HG03565 (cell line): ENCODE results near the gene BRCC3.
"Not testable (repeated sequence)": the region's sequence is repeated elsewhere in the genome, so short reads cannot be mapped to it uniquely, and the experiment has no call there.

ENCODE experiments used
- ATAC-seq: cut with Tn5 transposase; IDR thresholded peaks from one replicate; pipeline ENCODE4 v1.9.1; 2021; ENCODE audit warnings: mild to moderate bottlenecking, moderate library complexity; ENCODE audit not compliant: unreplicated experiment

Gene BRCC3

GRCh38 chrX:155143959-155144548 is 72.7 kb downstream of the BRCC3 start:
- ATAC-seq: no peak

GRCh38 chrX:155144926-155145325 is 73.6 kb downstream of the BRCC3 start:
- ATAC-seq: no peak

GRCh38 chrX:155147612-155148011 is 76.3 kb downstream of the BRCC3 start:
- ATAC-seq: not testable (repeated sequence)

DNA sequence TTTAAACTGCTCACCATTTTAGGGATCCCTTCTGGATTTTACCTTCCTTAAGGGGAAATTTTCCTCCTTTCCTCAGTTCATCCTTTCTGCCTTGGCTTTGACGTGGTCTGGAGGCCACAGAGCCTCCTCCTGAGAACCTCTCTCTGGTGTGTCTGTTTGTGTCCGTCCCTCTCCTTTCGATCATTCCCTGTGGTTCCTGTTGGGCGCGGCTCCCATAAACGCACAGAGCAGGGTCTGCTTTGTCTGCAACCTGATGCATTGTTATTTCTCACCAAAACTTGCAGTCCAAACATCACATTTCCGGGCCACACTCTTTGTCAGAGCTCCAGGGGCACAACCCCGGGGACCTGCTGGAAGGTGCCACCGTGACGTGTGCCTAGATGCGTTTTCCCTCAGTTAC is 76.9 kb downstream of the BRCC3 start:
- not testable (repeated sequence) for ATAC-seq

DNA sequence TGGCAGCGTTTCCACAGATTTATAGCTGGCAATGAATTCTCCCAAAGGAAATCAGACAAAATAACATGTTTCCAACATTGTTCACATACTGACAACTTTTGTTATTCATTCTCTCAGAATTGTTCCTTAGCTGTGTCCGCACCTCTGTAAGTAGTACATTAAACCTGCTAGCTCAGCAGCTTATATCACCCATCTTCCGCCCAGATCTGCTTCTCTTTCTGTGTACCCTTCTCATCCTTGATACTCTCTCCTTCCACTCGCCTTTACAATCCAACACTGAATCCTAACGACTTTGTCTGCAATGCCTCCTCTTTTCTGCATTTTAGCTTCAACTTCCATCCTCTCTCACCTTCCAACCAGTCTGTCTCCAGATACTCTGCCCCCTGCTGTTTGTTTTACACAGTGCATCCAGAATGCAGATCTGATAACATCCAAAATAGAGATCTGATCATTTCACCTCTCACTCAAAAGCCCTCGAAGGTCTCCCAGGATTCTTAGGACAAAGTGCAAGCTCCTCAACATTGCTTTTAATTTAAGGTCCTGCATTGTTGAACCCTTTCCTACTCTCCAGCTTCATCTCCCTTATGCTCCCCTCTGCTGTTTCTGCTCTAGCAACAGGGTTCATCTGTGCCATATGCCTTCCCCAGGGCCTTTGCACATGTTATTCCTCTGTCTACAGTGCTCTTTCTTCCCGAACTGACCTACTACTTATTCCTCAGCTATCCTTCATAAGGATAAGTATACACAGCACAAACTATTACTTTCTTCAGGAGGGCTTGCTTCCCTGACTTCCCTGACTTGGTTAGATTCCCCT is 77.6 kb downstream of the BRCC3 start:
- ATAC-seq: no peak

- no peak for ATAC-seq
Measured at GRCh38 chrX:155169881-155170280, 98.6 kb downstream of the BRCC3 start.
